Ovary (tissue), 3 donors: ENCODE measurements around the gene USP31.

ENCODE experiments used
- CTCF ChIP-seq, 3 donors: fragments of 450-650 bp in 2 of 3; fragments of 200-600 bp in 1 of 3; IDR thresholded peaks; one replicate each; pipeline versions ENCODE4 v1.5.1 to v1.8.0; 2016 to 2022; ENCODE audit warnings: antibody characterized with exemption in 3 of 3, mild to moderate bottlenecking in 1 of 3
- POLR2A ChIP-seq: fragments of 450-650 bp; IDR thresholded peaks from one replicate; pipeline ENCODE4 v1.6.1; 2017; ENCODE audit warnings: antibody characterized with exemption, mild to moderate bottlenecking, moderate library complexity
- donor health status: DM: no; HTN: no; CAD: no.

GRCh38 chr16:23069844-23070243, 79.4 kb downstream of the USP31 start:
- TF ChIP-seq CTCF (IDR thresholded peaks at IDR 0.05) (no peak), POLR2A (no peak)
